H1 (cell line): ENCODE measurements around the gene EPB41L5. TPM values are rescaled to one million over a fixed set of nuclear protein-coding genes. Genes with fewer than 3 reads are reported as not detected.

ENCODE experiments used
- CTCF ChIA-PET: fragments of 300-600 bp; sonication (Branson Sonifier 250); formaldehyde crosslinking; loops from one replicate; lab custom pipeline; 2021; ENCODE audit not compliant: partially characterized antibody; lab: Charles Lee
- POLR2A ChIA-PET: fragments of 300-600 bp; sonication (Branson Sonifier 250); formaldehyde crosslinking; loops from one replicate; lab custom pipeline; 2021; ENCODE audit warnings: inconsistent platforms; ENCODE audit not compliant: partially characterized antibody; lab: Charles Lee
- DNase-seq, 2 experiments: peaks; one replicate each; pipeline versions ENCODE4 v3.0.0 to v3.0.0-alpha.2; 2010 to 2022; ENCODE audit warnings: low spot score in 2 of 2, low read depth in 1 of 2, mixed read lengths in 1 of 2
- FAIRE-seq: peaks from 2 replicates; lab custom pipeline; 2011; peaks lifted over from hg19 to GRCh38; lab: Jason Lieb, UNC
- H2AFZ ChIP-seq: 2 replicates; pipeline ENCODE4 v1.8.1; 2012; ENCODE audit warnings: low read length, inconsistent platforms
- H2AK5ac ChIP-seq: 2 replicates; pipeline ENCODE4 v1.6.1; 2013; ENCODE audit warnings: low read depth, low read length
- H2BK120ac ChIP-seq: replicated peaks from 2 replicates; pipeline ENCODE3; 2013; ENCODE audit warnings: low read depth, low read length, inconsistent platforms
- H2BK12ac ChIP-seq: 2 replicates; pipeline ENCODE4 v1.6.1; 2013; ENCODE audit warnings: low read depth, low read length
- H2BK15ac ChIP-seq: 2 replicates; pipeline ENCODE4 v1.6.1; 2013; ENCODE audit warnings: low read length
- H2BK20ac ChIP-seq: 2 replicates; pipeline ENCODE4 v1.6.1; 2013; ENCODE audit warnings: low read length
- H2BK5ac ChIP-seq: 2 replicates; pipeline ENCODE4 v1.6.1; 2013; ENCODE audit warnings: low read depth, low read length
- H3K14ac ChIP-seq: 2 replicates; pipeline ENCODE4 v1.6.1; 2013; ENCODE audit warnings: inconsistent platforms; ENCODE audit not compliant: insufficient read length
- H3K18ac ChIP-seq: 2 replicates; pipeline ENCODE4 v1.6.1; 2013; ENCODE audit warnings: low read length; ENCODE audit errors: extremely low read depth
- H3K23ac ChIP-seq: 2 replicates; pipeline ENCODE4 v1.6.1; 2013; ENCODE audit warnings: inconsistent platforms; ENCODE audit not compliant: insufficient read length
- H3K23me2 ChIP-seq: 2 replicates; pipeline ENCODE4 v1.6.1; 2013; ENCODE audit warnings: low read depth, low read length
- H3K27ac ChIP-seq: 2 replicates; pipeline ENCODE4 v1.6.1; 2011; ENCODE audit warnings: low read depth, low read length, inconsistent platforms
- H3K27me3 ChIP-seq, 4 experiments: replicated peaks in 1 of 4; 1 replicate in 1 of 4; 2 replicates in 3 of 4; pipeline versions ENCODE4 v1.6.1 to v1.8.1; 2011 to 2013; ENCODE audit warnings: low read length in 3 of 4, mild to moderate bottlenecking in 3 of 4, inconsistent platforms in 2 of 4, mixed read lengths in 2 of 4, moderate library complexity in 1 of 4; ENCODE audit not compliant: control insufficient read depth in 3 of 4, insufficient read depth in 3 of 4; ENCODE audit errors: extremely low read depth in 1 of 4
- H3K36me3 ChIP-seq, 4 experiments: 2 replicates each; pipeline versions ENCODE4 v1.6.1 to v1.8.1; 2011 to 2013; ENCODE audit warnings: mild to moderate bottlenecking in 4 of 4, low read length in 3 of 4, moderate library complexity in 2 of 4, control low read depth in 1 of 4, inconsistent platforms in 1 of 4; ENCODE audit not compliant: insufficient read depth in 4 of 4, control insufficient read depth in 2 of 4
- H3K4ac ChIP-seq: replicated peaks from 2 replicates; pipeline ENCODE3; 2013; ENCODE audit warnings: low read length, low read depth, mixed read lengths, inconsistent platforms; ENCODE audit not compliant: insufficient read length
- H3K4me1 ChIP-seq, 4 experiments: replicated peaks in 1 of 4; 1 replicate in 1 of 4; 2 replicates in 3 of 4; pipeline versions ENCODE4 v1.6.1 to v1.8.1; 2011 to 2013; ENCODE audit warnings: low read length in 3 of 4, inconsistent platforms in 2 of 4, mixed read lengths in 1 of 4; ENCODE audit not compliant: insufficient read depth in 4 of 4, control insufficient read depth in 3 of 4
- H3K4me2 ChIP-seq, 2 experiments: 2 replicates each; pipeline versions ENCODE4 v1.6.1 to v1.8.1; 2011 to 2013; ENCODE audit warnings: low read depth in 2 of 2, low read length in 2 of 2, control low read depth in 1 of 2, inconsistent platforms in 1 of 2, mild to moderate bottlenecking in 1 of 2; ENCODE audit not compliant: insufficient read depth in 1 of 2
- H3K4me3 ChIP-seq, 4 experiments: fragments of 200-600, 300-600 bp in 1 of 4; sonication (generic), shearing (Covaris generic), sonication (Bioruptor Twin) in 1 of 4; 2 replicates each; pipeline versions ENCODE4 v1.5.1 to v1.8.1; 2011 to 2016; ENCODE audit warnings: low read length in 4 of 4, low read depth in 3 of 4, control low read depth in 2 of 4, inconsistent platforms in 2 of 4, mild to moderate bottlenecking in 2 of 4, mixed read lengths in 1 of 4, moderate library complexity in 1 of 4; ENCODE audit not compliant: insufficient read depth in 2 of 4; ENCODE audit errors: extremely low read depth in 1 of 4
- H3K56ac ChIP-seq: replicated peaks from 2 replicates; pipeline ENCODE3; 2013; ENCODE audit warnings: low read depth, mild to moderate bottlenecking, mixed read lengths, low read length, inconsistent platforms; ENCODE audit not compliant: insufficient read length
- H3K79me1 ChIP-seq: 2 replicates; pipeline ENCODE4 v1.6.1; 2013; ENCODE audit warnings: low read depth, low read length, control low read depth
- H3K79me2 ChIP-seq, 2 experiments: 2 replicates each; pipeline versions ENCODE4 v1.6.1 to v1.8.1; 2012 to 2013; ENCODE audit warnings: low read length in 2 of 2, mild to moderate bottlenecking in 2 of 2, inconsistent platforms in 1 of 2; ENCODE audit not compliant: insufficient read depth in 2 of 2, control insufficient read depth in 1 of 2
- H3K9ac ChIP-seq, 4 experiments: replicated peaks in 1 of 4; 1 replicate in 1 of 4; 2 replicates in 3 of 4; pipeline versions ENCODE4 v1.6.1 to v1.8.1; 2011 to 2013; ENCODE audit warnings: low read depth in 3 of 4, low read length in 3 of 4, control low read depth in 2 of 4, mild to moderate bottlenecking in 2 of 4, moderate library complexity in 2 of 4, inconsistent platforms in 1 of 4; ENCODE audit errors: extremely low read depth in 1 of 4
- H3K9me3 ChIP-seq, 2 experiments: 2 replicates each; pipeline versions ENCODE4 v1.6.1 to v1.8.1; 2012 to 2013; ENCODE audit warnings: mild to moderate bottlenecking in 2 of 2, moderate library complexity in 2 of 2, control low read depth in 1 of 2, inconsistent platforms in 1 of 2, low read depth in 1 of 2, low read length in 1 of 2, mixed read lengths in 1 of 2; ENCODE audit not compliant: insufficient read depth in 2 of 2
- H4K20me1 ChIP-seq, 2 experiments: replicated peaks in 1 of 2; 2 replicates each; pipeline versions ENCODE3 to v1.8.1; 2011 to 2013; ENCODE audit warnings: inconsistent platforms in 2 of 2, low read length in 2 of 2, mild to moderate bottlenecking in 1 of 2; ENCODE audit not compliant: insufficient read depth in 2 of 2, control insufficient read depth in 1 of 2
- H4K5ac ChIP-seq: 2 replicates; pipeline ENCODE4 v1.6.1; 2013; ENCODE audit warnings: low read length, low read depth, mixed read lengths, inconsistent platforms; ENCODE audit not compliant: insufficient read length
- H4K8ac ChIP-seq: 2 replicates; pipeline ENCODE4 v1.8.0; 2013; ENCODE audit warnings: mild to moderate bottlenecking, moderate library complexity, low read length, inconsistent platforms; ENCODE audit not compliant: insufficient read depth; ENCODE audit errors: extremely low read depth
- H4K91ac ChIP-seq: replicated peaks from 2 replicates; pipeline ENCODE3; 2013; ENCODE audit warnings: low read length, mixed read lengths, inconsistent platforms; ENCODE audit not compliant: insufficient read length
- GTF2F1 ChIP-seq: IDR thresholded peaks from 2 replicates; pipeline ENCODE4 v1.6.1; 2012; ENCODE audit warnings: low read depth, low read length, improper control_type of control experiment, borderline replicate concordance
- POLR2A ChIP-seq, 2 experiments: IDR thresholded peaks; 1 replicate in 1 of 2; 2 replicates in 1 of 2; pipeline ENCODE4 v1.6.1; 2011; ENCODE audit warnings: low read depth in 2 of 2, low read length in 2 of 2, mild to moderate bottlenecking in 2 of 2; ENCODE audit errors: control extremely low read depth in 1 of 2
- SIRT6 ChIP-seq: IDR thresholded peaks from one replicate; pipeline ENCODE4 v1.7.1; 2012; ENCODE audit warnings: low read length, inconsistent platforms
- SP1 ChIP-seq: IDR thresholded peaks from 2 replicates; pipeline ENCODE4 v1.6.1; 2011; ENCODE audit warnings: low read depth, low read length
- SP2 ChIP-seq: IDR thresholded peaks from 2 replicates; pipeline ENCODE4 v1.6.1; 2012; ENCODE audit warnings: mild to moderate bottlenecking, low read length, inconsistent platforms
- SRF ChIP-seq: IDR thresholded peaks from 2 replicates; pipeline ENCODE4 v1.6.1; 2011; ENCODE audit warnings: mild to moderate bottlenecking, low read depth, low read length, moderate library complexity
- TAF7 ChIP-seq: optimal IDR thresholded peaks from 2 replicates; pipeline ENCODE3; 2011; ENCODE audit warnings: low read depth, mild to moderate bottlenecking, inconsistent platforms, low read length, moderate library complexity, borderline replicate concordance
- TCF12 ChIP-seq: IDR thresholded peaks from 2 replicates; pipeline ENCODE4 v1.6.1; 2011; ENCODE audit warnings: low read depth, mild to moderate bottlenecking, low read length
- WGBS, 2 experiments: shearing (Covaris generic) in 1 of 2; methylation state at CpG; one replicate each; pipeline versions ENCODE4 v1.1.6 to v1.1.7; 2013 to 2015; ENCODE audit warnings: low lambda C conversion rate in 2 of 2, mixed read lengths in 2 of 2, inconsistent platforms in 1 of 2, low coverage in 1 of 2, missing lambda C conversion rate in 1 of 2; ENCODE audit not compliant: insufficient replicate concordance in 2 of 2, insufficient coverage in 1 of 2, insufficient read length in 1 of 2; ENCODE audit errors: extremely low coverage in 1 of 2, missing lambda C conversion rate in 1 of 2; 5-methylcytosine and 5-hydroxymethylcytosine counted together
- polyA plus RNA-seq, 7 experiments: library from polyadenylated mRNA; depleted of rRNA in 3 of 7; stranded (reverse) in 5 of 7; unstranded in 2 of 7; fragments of >200 nt in 5 of 7; fragments of 200-250 nt in 2 of 7; gene quantifications; 1 replicate in 5 of 7; 2 replicates in 1 of 7; 4 replicates in 1 of 7; pipeline versions ENCODE4 v1.2.1 to v1.2.3, GENCODE V29; 2011 to 2013; ENCODE audit warnings: missing spikeins in 2 of 7, mixed read lengths in 2 of 7
- total RNA-seq: library from RNA; stranded (reverse); fragmentation: NEBNext Ultra II Directional; extraction: Animal tissue kit (Norgen Biotek cat#: 25700); gene quantifications from 2 replicates; pipeline ENCODE4 v1.2.1, GENCODE V29; 2021
- TF ChIP-seq, protein P1 (sequence below): IDR thresholded peaks from 2 replicates; pipeline ENCODE4 v1.6.1; 2011; ENCODE audit warnings: low read length, improper control_type of control experiment

EPB41L5 gene
- total and polyA plus RNA-seq, 2 of the 8 experiments (the other 6 are each of a cell fraction or from before 2014, with no cell fraction given) = 13.5 to 32.3 TPM

DNA sequence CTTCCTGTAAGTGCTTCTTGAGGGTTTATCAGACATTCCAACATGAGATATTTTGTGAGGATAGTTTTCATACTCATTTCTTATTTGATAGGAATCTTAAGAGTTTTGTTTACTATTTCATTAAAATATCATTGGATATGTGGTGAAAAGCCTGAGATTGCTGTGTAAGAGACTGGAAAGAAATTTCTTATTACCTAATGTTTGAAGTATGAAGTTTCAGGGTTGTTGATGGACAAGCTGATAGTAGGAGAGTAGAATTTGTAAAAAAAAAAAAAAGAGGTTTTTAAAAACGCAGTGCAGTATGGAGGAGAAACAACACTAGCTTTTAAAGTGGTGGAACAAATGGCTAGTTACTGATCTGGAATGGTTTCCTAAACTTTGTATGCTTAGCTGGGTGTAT is 7.7 kb downstream of the EPB41L5 start:
- no peak overlapping the region for H2AK5ac ChIP-seq
- CTCF ChIA-PET = no interaction called here
- no peak overlapping the region for H3K4me2 ChIP-seq
- FAIRE-seq (no peak), DNase-seq (no peak)
- H4K91ac ChIP-seq = no peak overlapping the region
- H2BK15ac ChIP-seq = no peak overlapping the region
- H3K27ac ChIP-seq = no peak overlapping the region
- no peak overlapping the region for H3K56ac ChIP-seq
- no peak overlapping the region for H2BK20ac ChIP-seq
- no peak overlapping the region for H2BK5ac ChIP-seq
- no peak overlapping the region for H4K5ac ChIP-seq
- no peak overlapping the region for H3K18ac ChIP-seq
- peaks cover 0 to 3% of the 10 kb centered on the region in 2 experiments for H4K20me1 ChIP-seq
- no peak overlapping the region for H2BK120ac ChIP-seq
- H3K36me3 ChIP-seq = no peaks in the 10 kb centered on the region; a peak in 3 of 8 replicates
- no peak overlapping the region for H3K4ac ChIP-seq
- no peak overlapping the region for H3K23ac ChIP-seq
- no peak overlapping the region for H2AFZ ChIP-seq
- H3K27me3 ChIP-seq = no peaks in the 10 kb centered on the region
- peaks cover 0 to 60% of the 10 kb centered on the region in 2 experiments; a peak in 2 of 4 replicates for H3K79me2 ChIP-seq
- H3K14ac ChIP-seq = no peak overlapping the region
- H3K9ac ChIP-seq = no peak overlapping the region
- TF ChIP-seq TAF7 = no peak
- no peak for TF ChIP-seq POLR2A (IDR thresholded peaks at IDR 0.05; ENCODE audit: control extremely low read depth in 1 of 2, low read depth in 2 of 2, low read length in 2 of 2)
- no peak for TF ChIP-seq GTF2F1
- no peak for TF ChIP-seq SRF
- TF ChIP-seq SP2 = no peak
- TF ChIP-seq TCF12 = no peak
- TF ChIP-seq, protein P1, sequence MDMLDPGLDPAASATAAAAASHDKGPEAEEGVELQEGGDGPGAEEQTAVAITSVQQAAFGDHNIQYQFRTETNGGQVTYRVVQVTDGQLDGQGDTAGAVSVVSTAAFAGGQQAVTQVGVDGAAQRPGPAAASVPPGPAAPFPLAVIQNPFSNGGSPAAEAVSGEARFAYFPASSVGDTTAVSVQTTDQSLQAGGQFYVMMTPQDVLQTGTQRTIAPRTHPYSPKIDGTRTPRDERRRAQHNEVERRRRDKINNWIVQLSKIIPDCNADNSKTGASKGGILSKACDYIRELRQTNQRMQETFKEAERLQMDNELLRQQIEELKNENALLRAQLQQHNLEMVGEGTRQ = no peak
- no peak for TF ChIP-seq SIRT6
- no peak for TF ChIP-seq SP1
- POLR2A ChIA-PET = no interaction called here
- H4K8ac ChIP-seq = no peak overlapping the region
- peaks cover 0 to 3% (median 0%) of the 10 kb centered on the region in 4 experiments; a peak in 1 of 7 replicates for H3K4me1 ChIP-seq
- no peak overlapping the region for H3K4me3 ChIP-seq
- 70% methylated on average over 1 of the region's 1 CpG; no CpG with 5 or more reads in 1 of the 2 experiments for WGBS, 2 experiments
- no peaks in the 10 kb centered on the region for H3K9me3 ChIP-seq
- H3K79me1 ChIP-seq = no peaks in the 10 kb centered on the region
- no peak overlapping the region for H2BK12ac ChIP-seq
- no peaks in the 10 kb centered on the region for H3K23me2 ChIP-seq
